ENCODE results near the gene PEMT. TPM values are rescaled to one million over a fixed set of nuclear protein-coding genes. Genes with fewer than 3 reads are reported as not detected.

PEMT gene
- total and polyA plus RNA-seq, 2 of the 8 experiments (the other 6 are each of a cell fraction or from before 2014, with no cell fraction given) = 42.0 to 118 TPM

DNA sequence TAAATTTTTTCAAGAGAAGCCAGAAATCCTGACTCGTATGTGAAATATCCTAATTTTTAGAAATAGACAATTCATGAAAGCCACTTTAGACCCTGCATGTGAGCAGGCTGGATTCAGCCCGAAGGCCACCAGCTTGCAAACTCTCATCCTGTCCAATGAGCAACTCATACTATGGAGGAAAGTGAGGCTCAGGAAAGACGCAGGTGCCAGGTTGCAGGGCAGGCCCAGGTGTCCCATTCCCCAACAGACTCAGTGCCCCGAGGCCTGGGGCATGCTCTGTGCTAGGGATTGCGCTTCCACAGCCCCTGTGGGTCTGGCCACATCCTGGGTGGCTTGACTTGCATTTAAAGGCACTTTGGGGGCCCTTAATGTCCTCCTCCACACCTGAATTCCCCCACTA, 78.6 kb downstream of the PEMT start:
- ChIA-PET POLR2A (ENCODE audit: partially characterized antibody) (no interaction called here), CTCF (ENCODE audit: partially characterized antibody) (interaction anchor here (1.2 to 4.4 kb wide), 4 partner anchors 10 to 158 kb away, joined by 3 to 34 read pairs (median 9); no protein-coding TSS in a partner anchor)
- H3K4me1 ChIP-seq (replicated peaks in 1 of 4; ENCODE audit: control insufficient read depth in 3 of 4, insufficient read depth in 4 of 4, low read length in 3 of 4) = peaks cover 4 to 24% (median 12%) of the 10 kb centered on the region in 4 experiments
- H3K23me2 ChIP-seq (ENCODE audit: low read depth, low read length) = peaks cover 2% of the 10 kb centered on the region; the same call in 1 of the 2 replicates
- no peak overlapping the region for H2BK12ac ChIP-seq (ENCODE audit: low read depth, low read length)
- no peaks in the 10 kb centered on the region for H3K9me3 ChIP-seq (ENCODE audit: insufficient read depth in 2 of 2, low read depth in 1 of 2, low read length in 1 of 2)
- H2AK5ac ChIP-seq (ENCODE audit: low read depth, low read length) = no peak overlapping the region
- H3K56ac ChIP-seq (replicated peaks; ENCODE audit: insufficient read length, low read depth, low read length) = no peak overlapping the region
- H3K4ac ChIP-seq (replicated peaks; ENCODE audit: insufficient read length, low read depth, low read length) = no peak overlapping the region
- H4K5ac ChIP-seq (ENCODE audit: insufficient read length, low read depth, low read length) = no peak overlapping the region
- peaks cover 0 to under 1% of the 10 kb centered on the region in 2 experiments for H4K20me1 ChIP-seq (replicated peaks in 1 of 2; ENCODE audit: control insufficient read depth in 1 of 2, insufficient read depth in 2 of 2, low read length in 2 of 2)
- H3K23ac ChIP-seq (ENCODE audit: insufficient read length) = no peak overlapping the region
- TF ChIP-seq TBP (IDR thresholded peaks at IDR 0.05; ENCODE audit: low read depth, low read length) (no peak), BRCA1 (IDR thresholded peaks at IDR 0.05; ENCODE audit: low read depth, low read length) (no peak), YY1 (IDR thresholded peaks at IDR 0.05; ENCODE audit: low read depth, low read length) (no peak), RAD21 (IDR thresholded peaks at IDR 0.05 in 1 of 2, conservative IDR thresholded peaks at IDR 0.05 in 1 of 2; ENCODE audit: low read depth in 2 of 2, low read length in 2 of 2) (no peak), RNF2 (IDR thresholded peaks at IDR 0.05; ENCODE audit: borderline replicate concordance, low read depth, low read length, missing control alignments, poor library complexity, severe bottlenecking) (no peak), CBX8 (IDR thresholded peaks at IDR 0.05; ENCODE audit: borderline replicate concordance, low read depth, low read length) (no peak), EP300 (IDR thresholded peaks at IDR 0.05; ENCODE audit: borderline replicate concordance in 1 of 2, low read depth in 2 of 2, low read length in 2 of 2) (no peak), HDAC2 (IDR thresholded peaks at IDR 0.05; ENCODE audit: borderline replicate concordance in 1 of 2, low read depth in 2 of 2, low read length in 2 of 2) (no peak)
- WGBS, 2 experiments (ENCODE audit: extremely low coverage in 1 of 2, insufficient coverage in 1 of 2, insufficient read length in 1 of 2, insufficient replicate concordance in 2 of 2, low coverage in 1 of 2, low lambda C conversion rate in 2 of 2, missing lambda C conversion rate in 1 of 2) = 95% methylated on average over 5 of the region's 5 CpGs; no CpG with 5 or more reads in 1 of the 2 experiments
- no peak overlapping the region for H2BK120ac ChIP-seq (replicated peaks; ENCODE audit: low read depth, low read length)
- no peak overlapping the region for H4K8ac ChIP-seq (ENCODE audit: extremely low read depth, insufficient read depth, low read length)
- H2BK20ac ChIP-seq (ENCODE audit: low read length) = no peak overlapping the region
- H3K36me3 ChIP-seq (ENCODE audit: control insufficient read depth in 2 of 4, insufficient read depth in 4 of 4, low read length in 3 of 4) = no peaks in the 10 kb centered on the region
- FAIRE-seq (no peak), DNase-seq (ENCODE audit: low read depth in 1 of 2, low spot score in 2 of 2) (no peak)
- H2AFZ ChIP-seq (ENCODE audit: low read length) = no peak overlapping the region
- no peak overlapping the region for H3K4me2 ChIP-seq (ENCODE audit: insufficient read depth in 1 of 2, low read depth in 2 of 2, low read length in 2 of 2)
- H3K14ac ChIP-seq (ENCODE audit: insufficient read length) = no peak overlapping the region
- H2BK15ac ChIP-seq (ENCODE audit: low read length) = no peak overlapping the region
- H3K79me1 ChIP-seq (ENCODE audit: low read depth, low read length) = no peaks in the 10 kb centered on the region
- no peak overlapping the region for H3K9ac ChIP-seq (replicated peaks in 1 of 4; ENCODE audit: extremely low read depth in 1 of 4, low read depth in 3 of 4, low read length in 3 of 4)
- no peak overlapping the region for H3K27ac ChIP-seq (ENCODE audit: low read depth, low read length)
- H2BK5ac ChIP-seq (ENCODE audit: low read depth, low read length) = no peak overlapping the region
- no peak overlapping the region for H3K4me3 ChIP-seq (ENCODE audit: extremely low read depth in 1 of 4, insufficient read depth in 2 of 4, low read depth in 3 of 4, low read length in 4 of 4)
- H3K79me2 ChIP-seq (ENCODE audit: control insufficient read depth in 1 of 2, insufficient read depth in 2 of 2, low read length in 2 of 2) = no peaks in the 10 kb centered on the region
- H4K91ac ChIP-seq (replicated peaks; ENCODE audit: insufficient read length, low read length) = no peak overlapping the region
- no peak overlapping the region for H3K18ac ChIP-seq (ENCODE audit: extremely low read depth, low read length)
- H3K27me3 ChIP-seq (replicated peaks in 1 of 4; ENCODE audit: control insufficient read depth in 3 of 4, extremely low read depth in 1 of 4, insufficient read depth in 3 of 4, low read length in 3 of 4) = no peaks in the 10 kb centered on the region

Measured in H1 (cell line).